Sigmoid colon (tissue), 4 donors: ENCODE results near the gene TP73.

Experiments used
- CTCF ChIP-seq, 4 experiments: fragments of 450-650 bp in 3 of 4; fragments of 200-600 bp in 1 of 4; IDR thresholded peaks; one replicate each; pipeline ENCODE4 v1.5.1; 2016 to 2019; ENCODE audit warnings: antibody characterized with exemption in 4 of 4, mild to moderate bottlenecking in 3 of 4, moderate library complexity in 2 of 4
- EP300 ChIP-seq, 4 donors: sonication (generic); formaldehyde crosslinking; IDR thresholded peaks; one replicate each; pipeline ENCODE4 v1.6.1; 2017; ENCODE audit warnings: antibody characterized with exemption in 4 of 4

- TF ChIP-seq CTCF (IDR thresholded peaks at IDR 0.05): no peak
- TF ChIP-seq EP300 (IDR thresholded peaks at IDR 0.05): no peak
These were observed 55.1 kb downstream of the TP73 start for GRCh38 chr1:3707298-3707938.
